NCI-H526 treated with DMSO at 0.1 percent for 48 hours (cell line): ENCODE data around the gene CAND2.

Source experiments
- DNase-seq: peaks from one replicate; lab custom pipeline; 2025; lab: John Stamatoyannopoulos, UW

The CAND2 gene

DNA sequence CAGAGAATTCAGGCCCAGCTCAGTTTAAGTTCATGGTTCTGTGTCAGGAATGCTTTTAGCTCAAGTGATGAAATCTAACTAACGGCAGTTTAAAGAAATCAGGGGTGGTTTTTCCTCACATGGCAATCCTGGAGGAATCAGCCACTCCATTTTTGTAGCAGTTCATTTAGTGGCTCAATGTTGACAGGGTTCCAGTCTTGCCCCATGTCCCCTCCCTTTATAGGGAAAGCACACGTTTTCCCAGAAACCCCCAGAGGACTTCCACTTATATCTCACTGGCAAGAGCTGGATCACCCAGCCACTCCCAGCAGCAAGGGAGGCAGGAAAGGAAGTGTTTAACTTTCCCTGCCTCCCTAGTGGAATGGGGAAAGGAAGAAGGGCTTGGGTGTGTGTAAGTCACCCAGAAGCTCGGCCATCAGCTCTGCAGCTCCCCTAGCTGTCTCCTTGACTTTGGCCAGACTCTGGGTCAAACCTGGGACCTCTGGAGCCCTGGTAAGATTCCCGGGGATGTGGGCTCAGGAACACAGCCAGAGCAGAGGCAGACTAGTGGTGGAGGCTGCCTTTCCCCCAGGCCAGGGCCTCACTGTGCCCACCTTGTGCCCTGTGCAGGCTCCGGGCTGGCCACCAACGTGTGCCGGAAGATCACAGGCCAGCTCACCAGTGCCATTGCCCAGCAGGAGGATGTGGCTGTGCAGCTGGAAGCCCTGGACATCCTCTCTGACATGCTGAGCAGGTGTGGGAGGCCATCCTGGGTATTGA lies 11.3 kb downstream of the CAND2 start:
- no peak for DNase-seq

DNA sequence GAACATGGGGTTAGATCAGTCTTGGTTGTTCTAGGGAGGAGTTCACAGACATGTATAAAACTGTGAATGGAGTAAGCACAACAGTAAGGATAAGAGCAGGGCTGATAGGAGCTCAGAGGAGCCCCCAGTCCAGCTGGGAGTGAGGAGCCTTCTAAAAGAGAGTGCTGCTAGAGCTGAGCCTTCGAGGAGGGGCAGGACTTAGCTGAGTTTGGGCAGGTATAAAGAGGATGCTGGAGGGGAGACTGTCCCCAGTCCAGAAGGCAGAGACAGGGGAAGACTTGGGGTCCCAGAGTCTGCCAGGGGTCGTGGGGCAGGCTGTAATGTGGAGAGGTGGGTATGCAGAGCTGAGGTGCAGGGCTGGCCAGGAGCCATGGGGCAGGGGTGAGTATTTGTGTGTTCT lies 12.1 kb downstream of the CAND2 start:
- DNase-seq: no peak

DNA sequence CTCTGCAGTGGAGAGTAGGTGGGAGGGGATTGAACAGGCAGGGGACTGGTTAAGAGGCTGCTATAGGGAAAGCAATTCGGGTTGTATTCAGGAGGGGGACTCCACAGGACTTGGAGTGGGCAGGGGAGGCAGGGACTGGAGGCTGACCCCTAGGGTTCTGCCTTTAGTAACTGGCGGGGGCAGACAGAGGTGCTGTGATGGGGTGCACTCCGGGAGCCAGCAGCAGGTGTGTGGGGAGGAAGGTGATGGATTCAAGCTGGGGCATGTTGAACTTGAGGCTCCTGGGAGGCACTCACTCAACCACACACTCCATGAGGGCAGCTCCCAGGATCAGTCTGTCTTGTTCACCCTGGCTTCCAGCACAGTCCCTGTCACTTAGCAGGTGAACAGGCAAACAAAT lies 12.5 kb downstream of the CAND2 start:
- DNase-seq: no peak

DNA sequence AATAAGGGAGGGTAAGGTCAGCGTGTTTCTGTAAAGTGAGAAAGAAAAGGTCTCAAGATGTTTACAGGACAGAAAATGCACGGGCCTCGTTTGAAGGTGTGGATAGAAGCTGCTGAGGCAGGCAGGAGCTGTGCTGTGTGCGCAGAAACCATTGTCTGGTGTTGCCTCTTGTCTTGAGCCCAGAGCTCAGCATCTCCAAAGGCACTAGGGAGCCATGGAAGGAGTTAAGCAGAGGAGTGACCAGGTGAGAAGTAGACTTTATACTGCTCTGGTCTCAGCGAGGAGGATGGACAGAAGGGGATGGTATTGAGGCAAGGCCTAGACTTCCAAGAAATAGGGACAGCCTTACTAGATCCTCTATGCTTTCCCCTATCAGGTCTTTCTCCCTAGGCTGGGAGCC lies 13.0 kb downstream of the CAND2 start:
- DNase-seq: no peak

DNA sequence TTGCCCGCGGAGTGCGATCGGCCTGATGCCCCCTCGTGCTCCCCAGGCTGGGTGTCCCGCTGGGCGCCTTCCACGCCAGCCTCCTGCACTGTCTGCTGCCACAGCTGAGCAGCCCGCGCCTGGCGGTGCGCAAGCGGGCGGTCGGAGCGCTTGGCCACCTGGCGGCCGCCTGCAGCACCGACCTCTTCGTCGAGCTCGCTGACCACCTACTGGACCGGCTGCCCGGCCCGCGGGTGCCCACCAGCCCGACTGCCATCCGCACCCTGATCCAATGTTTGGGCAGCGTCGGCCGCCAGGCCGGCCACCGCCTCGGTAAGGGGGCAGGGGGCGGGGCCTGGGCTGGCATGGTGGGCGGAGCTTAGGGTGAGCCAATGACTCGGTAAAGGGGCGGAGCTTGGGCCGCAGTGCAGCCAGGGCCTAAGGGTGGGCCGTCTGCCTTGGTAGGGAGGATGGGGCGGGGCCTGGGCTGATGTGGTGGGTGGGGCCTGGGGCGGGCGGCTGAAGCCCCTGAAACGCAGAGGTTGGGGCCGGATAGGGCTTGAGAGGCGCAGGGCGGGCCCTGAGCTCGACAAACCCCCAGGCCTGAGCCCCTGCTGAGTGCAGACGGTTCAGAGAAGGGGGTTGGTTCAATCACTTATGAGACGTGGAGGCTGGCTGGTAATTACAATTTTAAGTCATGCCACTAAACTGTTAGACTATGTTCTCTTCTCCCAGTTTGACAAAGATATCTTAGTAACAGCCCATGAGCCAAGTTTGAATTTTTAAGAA lies 13.7 kb downstream of the CAND2 start:
- no peak for DNase-seq

DNA sequence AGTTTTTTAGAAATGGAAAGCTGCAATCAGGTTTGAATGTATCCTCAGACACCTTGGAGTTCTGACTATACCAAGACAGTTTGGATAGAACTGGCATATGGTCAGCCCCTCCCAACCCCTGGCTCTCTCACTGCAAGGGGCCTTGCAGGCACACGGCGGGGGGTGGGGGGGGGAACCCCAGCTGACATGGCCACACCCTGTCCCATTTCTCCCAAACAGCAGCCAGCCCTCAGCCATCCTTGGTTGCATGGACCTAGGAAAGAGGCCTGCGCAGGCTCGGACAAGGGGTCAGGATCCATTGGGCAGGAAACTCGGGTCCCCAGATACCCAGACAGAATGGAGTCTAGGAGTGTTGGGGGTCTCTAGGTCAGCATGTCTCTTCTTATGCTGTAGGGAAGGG lies 14.5 kb downstream of the CAND2 start:
- DNase-seq: no peak

DNA sequence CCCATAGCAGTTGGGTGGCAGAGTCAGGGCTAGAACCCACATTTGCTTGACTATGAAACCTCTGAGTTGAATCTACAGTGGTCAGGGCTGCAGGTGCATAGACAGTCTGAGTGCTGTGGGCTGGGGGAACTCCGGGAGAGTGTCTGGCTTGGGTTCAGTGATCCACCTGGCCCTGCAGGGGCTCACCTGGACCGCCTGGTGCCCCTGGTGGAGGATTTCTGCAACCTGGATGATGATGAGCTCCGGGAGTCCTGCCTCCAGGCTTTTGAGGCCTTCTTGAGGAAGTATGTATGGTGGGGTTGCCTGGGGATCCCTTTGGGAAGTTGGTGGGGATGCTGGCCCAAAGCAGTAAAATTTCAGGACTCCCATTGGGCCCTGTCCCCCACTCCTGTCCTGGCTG lies 16.3 kb downstream of the CAND2 start:
- DNase-seq: no peak

DNA sequence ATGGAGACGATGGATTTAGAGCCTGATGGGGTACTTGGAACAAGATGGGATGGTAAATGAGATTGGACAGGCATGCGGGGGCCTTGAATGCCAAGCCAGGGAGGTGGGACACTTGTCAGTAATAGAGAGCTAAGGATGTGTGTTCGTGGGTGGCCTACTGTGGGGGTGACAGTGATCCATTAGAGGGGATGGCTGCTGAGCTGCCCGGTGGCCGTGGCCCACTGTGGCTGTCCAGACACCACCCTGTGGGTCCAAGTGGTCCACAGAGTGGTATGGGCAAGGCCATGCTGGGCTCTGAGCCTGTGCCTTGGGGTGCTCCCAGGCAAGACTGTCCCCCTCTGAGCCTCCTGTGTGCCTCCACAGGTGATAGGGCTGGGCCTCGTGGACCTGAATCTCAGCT lies 17.5 kb downstream of the CAND2 start:
- DNase-seq: no peak

DNA sequence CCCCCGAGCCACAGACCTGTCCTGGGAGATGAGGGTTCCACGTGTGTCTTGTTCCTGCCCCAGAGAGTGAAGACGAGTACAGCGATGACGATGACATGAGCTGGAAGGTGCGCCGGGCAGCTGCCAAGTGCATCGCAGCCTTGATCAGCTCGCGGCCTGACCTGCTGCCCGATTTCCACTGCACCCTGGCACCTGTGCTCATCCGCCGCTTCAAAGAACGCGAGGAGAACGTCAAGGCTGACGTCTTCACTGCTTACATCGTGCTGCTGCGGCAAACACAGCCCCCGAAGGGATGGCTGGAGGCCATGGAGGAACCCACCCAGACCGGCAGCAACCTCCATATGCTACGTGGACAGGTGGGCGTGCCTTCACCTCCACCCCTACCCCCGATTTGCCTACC lies 18.6 kb downstream of the CAND2 start:
- DNase-seq: no peak

DNA sequence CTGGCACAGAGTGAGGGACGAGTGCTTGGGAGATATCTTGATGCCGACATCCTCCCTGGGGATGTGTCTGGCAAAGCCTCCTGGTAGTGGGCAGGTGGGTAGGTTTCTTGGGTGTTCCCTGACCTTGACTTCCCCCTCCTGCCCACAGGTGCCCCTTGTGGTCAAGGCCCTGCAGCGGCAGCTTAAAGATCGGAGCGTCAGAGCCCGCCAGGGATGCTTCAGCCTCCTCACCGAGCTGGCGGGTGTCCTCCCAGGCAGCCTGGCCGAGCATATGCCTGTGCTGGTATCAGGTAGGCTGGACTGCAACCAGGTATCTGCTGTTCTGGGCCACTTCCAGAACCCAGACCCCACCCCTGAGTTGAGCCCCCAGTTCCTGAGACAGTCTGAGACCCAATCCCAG lies 19.2 kb downstream of the CAND2 start:
- no peak for DNase-seq

DNA sequence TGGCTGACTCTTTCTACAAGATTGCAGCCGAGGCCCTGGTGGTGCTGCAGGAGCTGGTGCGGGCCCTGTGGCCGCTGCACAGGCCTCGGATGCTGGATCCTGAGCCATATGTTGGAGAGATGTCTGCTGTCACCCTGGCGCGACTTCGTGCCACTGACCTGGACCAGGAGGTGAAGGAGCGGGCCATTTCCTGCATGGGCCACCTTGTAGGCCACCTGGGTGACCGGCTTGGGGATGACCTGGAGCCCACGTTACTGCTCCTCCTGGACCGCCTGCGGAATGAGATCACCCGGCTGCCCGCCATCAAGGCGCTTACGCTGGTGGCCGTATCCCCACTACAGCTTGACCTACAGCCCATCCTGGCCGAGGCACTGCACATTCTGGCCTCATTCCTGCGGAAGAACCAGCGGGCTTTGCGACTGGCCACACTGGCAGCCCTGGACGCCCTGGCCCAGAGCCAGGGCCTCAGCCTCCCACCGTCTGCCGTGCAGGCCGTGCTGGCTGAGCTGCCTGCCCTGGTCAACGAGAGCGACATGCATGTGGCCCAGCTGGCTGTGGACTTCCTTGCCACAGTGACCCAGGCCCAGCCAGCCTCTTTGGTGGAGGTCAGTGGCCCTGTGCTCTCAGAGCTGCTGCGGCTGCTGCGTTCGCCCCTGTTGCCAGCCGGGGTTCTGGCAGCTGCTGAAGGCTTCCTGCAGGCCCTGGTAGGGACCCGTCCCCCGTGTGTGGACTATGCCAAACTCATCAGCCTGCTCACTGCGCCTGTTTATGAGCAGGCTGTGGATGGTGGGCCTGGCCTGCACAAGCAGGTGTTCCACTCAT lies 20.3 kb downstream of the CAND2 start:
- no peak for DNase-seq

DNA sequence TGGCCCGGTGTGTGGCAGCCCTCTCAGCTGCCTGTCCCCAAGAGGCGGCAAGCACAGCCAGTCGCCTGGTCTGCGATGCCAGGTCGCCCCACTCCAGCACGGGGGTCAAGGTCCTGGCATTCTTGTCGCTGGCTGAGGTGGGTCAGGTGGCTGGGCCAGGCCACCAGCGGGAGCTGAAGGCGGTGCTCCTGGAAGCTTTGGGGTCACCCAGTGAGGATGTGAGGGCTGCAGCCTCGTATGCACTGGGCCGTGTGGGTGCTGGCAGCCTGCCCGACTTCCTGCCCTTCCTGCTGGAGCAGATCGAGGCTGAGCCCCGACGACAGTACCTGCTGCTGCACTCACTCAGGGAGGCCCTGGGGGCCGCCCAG lies 20.8 kb downstream of the CAND2 start:
- no peak for DNase-seq

DNA sequence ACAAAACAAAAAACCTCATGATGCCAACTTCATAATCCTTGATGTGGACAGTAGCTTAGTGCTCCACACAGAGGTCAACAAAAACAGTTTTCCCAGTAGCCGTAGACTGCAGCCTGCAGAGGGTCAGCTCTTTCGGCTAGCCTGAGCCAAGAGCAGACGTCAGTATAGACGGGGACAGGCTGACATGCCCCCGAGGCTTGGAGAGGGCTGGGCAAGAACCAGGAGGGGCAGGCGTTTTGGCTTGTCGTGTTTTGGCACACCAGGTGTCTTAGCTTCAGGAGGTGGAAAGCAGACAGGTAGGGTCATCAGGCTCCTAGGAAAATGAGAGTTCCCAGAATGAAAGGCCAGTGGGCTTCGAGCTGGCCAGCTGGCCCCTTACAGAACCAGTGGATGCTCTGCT lies 21.8 kb downstream of the CAND2 start:
- DNase-seq: no peak

DNA sequence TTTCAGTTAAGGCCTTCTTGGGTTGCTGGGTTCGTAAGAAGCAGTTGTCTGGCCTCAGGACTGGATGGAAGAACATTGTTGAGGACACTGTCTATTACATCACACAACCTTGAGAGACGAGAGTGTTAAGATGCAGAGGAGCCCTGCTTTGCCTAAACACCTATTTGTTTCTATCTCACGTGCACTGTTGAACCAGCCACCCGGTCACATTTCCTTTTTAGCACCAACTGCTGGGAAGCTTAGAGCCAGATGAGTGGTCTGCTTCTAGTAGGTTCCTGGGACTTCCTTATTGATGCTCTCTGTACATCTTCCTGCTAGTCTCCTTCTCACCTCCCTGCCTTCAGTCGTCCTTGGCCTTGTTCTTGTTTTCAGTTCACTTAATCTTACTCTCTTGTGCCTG lies 22.3 kb downstream of the CAND2 start:
- DNase-seq: no peak

DNA sequence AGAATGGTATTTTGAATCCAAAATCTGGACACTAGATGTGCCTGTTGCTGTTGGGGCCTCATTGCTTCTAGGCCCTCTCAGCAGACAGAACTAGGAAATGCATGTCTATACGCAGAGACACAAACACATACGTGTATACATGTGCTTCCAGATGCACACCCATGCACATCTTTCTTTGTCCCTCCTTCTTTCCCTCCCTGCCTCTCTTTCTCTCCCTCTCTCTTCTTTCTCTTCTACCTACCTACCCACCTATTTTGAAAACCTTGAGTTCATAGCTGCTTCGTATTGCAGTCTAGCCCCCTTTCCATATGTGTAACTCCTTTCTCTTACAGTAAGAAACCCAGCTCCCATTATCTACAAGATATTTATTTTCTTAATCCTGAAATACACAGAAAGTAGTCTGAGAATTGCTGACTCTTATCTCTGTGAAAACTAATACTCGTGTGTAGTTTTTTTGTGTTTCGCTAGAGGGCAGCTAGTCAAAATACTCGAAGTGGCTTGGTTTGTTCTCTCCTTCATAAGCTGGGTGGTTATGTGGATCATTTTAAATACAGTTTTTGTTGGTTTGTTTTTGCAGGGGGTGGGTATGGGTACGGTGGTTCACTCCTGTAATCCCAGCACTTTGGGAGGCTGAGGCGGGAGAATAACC lies 26.4 kb downstream of the CAND2 start:
- no peak for DNase-seq

DNA sequence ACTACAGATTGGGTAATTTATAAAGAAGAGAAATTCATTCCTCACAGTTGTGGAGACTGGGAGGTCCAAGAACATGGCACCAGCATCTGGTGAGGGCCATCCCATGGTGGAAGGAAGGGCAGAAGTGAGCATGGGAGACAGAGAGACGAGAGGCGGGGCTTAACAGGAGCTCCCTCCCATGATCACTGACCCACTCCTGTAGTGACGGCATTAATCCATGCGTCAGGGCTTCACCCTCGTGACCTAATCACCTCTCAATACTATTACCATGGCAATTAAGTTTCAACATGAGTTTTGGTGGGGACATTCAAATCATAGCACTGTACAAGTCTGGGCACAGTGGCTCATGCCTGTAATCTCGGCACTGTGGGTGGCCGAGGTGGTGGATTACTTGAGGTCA lies 27.8 kb downstream of the CAND2 start:
- DNase-seq: no peak

DNA sequence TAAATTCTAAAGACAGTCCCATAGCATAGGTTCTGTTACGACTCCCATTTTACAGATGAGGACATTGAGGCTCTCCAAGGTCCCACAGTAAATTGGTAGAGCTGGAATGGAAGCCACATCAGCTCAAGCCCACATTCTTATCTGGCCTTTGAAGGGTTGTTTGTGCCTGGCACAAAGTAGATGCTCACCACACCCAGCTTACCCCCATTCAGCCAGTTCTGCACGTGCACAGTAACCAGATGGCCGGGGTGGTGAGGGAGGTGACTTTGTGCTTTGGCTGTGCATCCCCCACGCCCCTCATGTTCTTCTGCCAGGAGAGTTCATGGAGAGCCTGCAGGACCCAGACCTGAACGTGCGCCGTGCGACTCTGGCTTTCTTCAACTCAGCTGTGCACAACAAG lies 28.7 kb downstream of the CAND2 start:
- DNase-seq: no peak

DNA sequence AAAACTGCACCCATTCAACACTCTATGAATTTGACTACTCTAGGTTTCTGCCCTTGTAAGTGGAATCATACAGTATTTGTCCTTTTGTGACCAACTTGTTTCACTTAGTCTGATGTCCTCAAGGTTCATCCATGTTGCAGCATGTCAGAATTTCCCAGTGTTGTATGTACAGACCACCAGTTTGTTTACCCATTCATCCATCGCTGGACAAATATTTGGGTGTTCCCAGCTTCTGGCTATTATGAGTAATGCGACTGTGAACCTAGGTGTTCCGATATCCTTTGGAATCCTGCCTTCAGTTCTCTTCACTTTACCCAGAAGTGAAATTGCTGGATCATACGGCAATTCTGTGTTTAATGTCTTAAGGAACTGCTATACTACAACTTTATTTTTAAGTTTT lies 32.3 kb downstream of the CAND2 start:
- no peak for DNase-seq

DNA sequence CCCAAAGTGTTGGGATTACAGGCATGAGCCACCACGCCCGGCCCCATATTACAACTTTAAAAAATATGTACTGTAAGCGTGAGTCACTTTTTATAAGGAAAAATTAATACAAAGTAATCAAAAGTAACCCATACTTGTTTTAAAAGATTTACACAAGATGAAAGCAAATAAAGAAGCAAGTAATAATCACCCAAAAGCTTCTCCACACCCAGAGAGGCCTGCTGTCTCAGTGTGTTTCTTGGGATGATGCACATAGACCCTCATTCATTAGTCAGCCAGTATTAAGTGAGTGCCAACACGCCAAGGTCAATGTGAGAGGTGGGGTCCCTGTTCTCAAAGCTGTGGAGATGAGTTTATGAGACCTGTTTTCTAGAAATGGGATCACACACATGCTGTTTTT lies 32.9 kb downstream of the CAND2 start:
- no peak for DNase-seq

DNA sequence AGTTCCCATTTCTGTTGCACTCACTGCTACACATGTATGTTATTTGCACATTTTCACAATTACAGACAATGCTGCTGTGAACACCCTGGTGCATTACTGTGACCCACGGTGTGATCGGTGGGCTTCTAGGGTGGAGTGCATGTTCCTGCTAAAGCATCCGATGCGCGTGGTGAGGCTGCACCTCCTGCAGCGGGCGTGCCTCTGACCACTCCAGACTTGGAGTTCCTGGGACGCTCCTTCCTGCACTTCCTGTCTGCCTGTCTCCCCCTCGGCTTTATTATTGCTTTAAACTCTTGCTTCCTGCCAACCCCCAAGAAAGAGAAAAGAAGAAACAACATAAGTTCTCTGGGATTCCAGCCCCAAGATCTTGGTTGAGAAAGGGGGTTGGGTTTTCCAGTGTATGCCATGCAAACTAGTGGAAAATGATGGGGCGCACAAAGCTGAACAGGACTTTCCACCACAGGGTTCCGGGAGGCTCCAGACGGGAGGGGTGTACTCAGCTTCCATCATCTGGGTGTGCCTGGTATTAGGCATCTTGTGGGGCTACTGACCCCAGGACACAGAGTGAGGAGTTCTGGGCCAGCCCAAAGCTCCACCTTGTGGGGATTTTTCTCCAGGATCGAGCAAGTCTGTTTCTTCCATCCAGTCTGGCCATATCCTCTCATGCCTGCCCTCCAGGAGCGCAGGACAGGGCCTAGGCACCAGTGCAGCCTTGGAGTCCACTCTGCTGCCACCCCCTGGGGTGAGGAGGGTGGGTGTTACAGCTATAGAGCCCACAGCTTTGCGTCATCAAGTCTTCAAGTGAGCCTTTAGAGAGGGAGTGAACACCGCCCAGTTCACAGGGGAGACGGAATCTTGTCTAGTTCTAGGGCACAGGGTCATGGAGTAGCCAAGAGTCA lies 33.7 kb downstream of the CAND2 start:
- no peak for DNase-seq

DNA sequence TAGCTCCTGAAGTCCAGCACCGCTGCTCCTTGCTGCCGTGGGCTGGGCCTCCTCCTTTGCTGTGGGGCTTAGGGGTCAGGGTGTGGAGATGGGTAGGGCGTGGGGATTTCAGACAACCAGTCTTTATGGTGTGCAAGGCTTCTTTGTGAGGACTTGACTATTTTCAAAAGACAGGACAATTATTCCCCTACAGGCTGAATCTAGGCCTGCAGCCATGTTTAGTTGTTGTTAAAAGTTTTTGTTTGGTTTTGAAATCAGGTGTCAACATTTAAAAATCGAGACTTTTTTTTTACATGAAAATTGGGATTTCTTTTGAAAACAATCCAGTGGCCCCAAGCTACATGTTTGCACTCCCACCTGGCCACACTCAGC lies 34.3 kb downstream of the CAND2 start:
- no peak for DNase-seq
